GM06990 (cell line): ENCODE results near the gene NUMA1.

ENCODE experiments used
- DNase-seq: peaks from one replicate; pipeline ENCODE4 v3.0.0-alpha.2; 2011; ENCODE audit not compliant: insufficient read length; ENCODE audit errors: extremely low read depth
- H3K27me3 ChIP-seq: replicated peaks from 2 replicates; pipeline ENCODE4 v1.6.0; 2011; ENCODE audit warnings: low read length; ENCODE audit not compliant: control insufficient read depth, insufficient read depth
- H3K36me3 ChIP-seq: 2 replicates; pipeline ENCODE4 v1.5.1; 2011; ENCODE audit warnings: low read length; ENCODE audit not compliant: control insufficient read depth, insufficient read depth
- H3K4me3 ChIP-seq: replicated peaks from 2 replicates; pipeline ENCODE4 v1.5.1; 2011; ENCODE audit warnings: low read depth, mild to moderate bottlenecking, control low read depth, low read length
- CTCF ChIP-seq: IDR thresholded peaks from 2 replicates; pipeline ENCODE4 v1.5.1; 2011; ENCODE audit warnings: low read length, control low read depth, mild to moderate bottlenecking, inconsistent platforms; ENCODE audit not compliant: insufficient read depth, poor library complexity, severe bottlenecking

NUMA1 gene

GRCh38 chr11:72084076-72084475, 3.7 kb upstream of the NUMA1 start:
- TF ChIP-seq CTCF, result no peak
- no peaks in the 10 kb centered on the region; the same call in 1 of the 2 replicates for H3K36me3 ChIP-seq
- H3K4me3 ChIP-seq, result no peak overlapping the region
- no peaks in the 10 kb centered on the region for H3K27me3 ChIP-seq
- no peak for DNase-seq

- no peak for TF ChIP-seq CTCF
- H3K4me3 ChIP-seq, result no peak overlapping the region
- DNase-seq, result no peak
- no peaks in the 10 kb centered on the region; the same call in 1 of the 2 replicates for H3K36me3 ChIP-seq
- H3K27me3 ChIP-seq, result no peaks in the 10 kb centered on the region
Measured at GRCh38 chr11:72083414-72083813, 3.1 kb upstream of the NUMA1 start.

GRCh38 chr11:72081821-72082453, 1.6 kb upstream of the NUMA1 start:
- no peak overlapping the region for H3K4me3 ChIP-seq

GRCh38 chr11:72081184-72081644, 872 bp upstream of the NUMA1 start:
- no peaks in the 10 kb centered on the region for H3K36me3 ChIP-seq
- TF ChIP-seq CTCF, result no peak
- DNase-seq, result no peak
- H3K4me3 ChIP-seq, result peak overlapping the region; percentile 80
- H3K27me3 ChIP-seq, result no peaks in the 10 kb centered on the region

More at GRCh38 chr11:72081821-72082453, 1.6 kb upstream of the NUMA1 start:
- no peak for DNase-seq
- no peak for TF ChIP-seq CTCF
- H3K27me3 ChIP-seq, result no peaks in the 10 kb centered on the region
- H3K36me3 ChIP-seq, result no peaks in the 10 kb centered on the region

- Histone ChIP-seq H3K36me3 (no peaks in the 10 kb centered on the region), H3K27me3 (no peaks in the 10 kb centered on the region), H3K4me3 (peak overlapping the region; percentile 72)
- TF ChIP-seq CTCF, result no peak
- DNase-seq, result no peak
Measured at GRCh38 chr11:72079819-72080325, 470 bp downstream of the NUMA1 start.
